Retinal pigment epithelial cell (primary cell): Measurements from ENCODE around the gene MMAB.

Experiments used
- DNase-seq: peaks from one replicate; pipeline ENCODE4 v3.0.0-alpha.2; 2010; ENCODE audit warnings: low read depth
- H3K4me3 ChIP-seq: 2 replicates; pipeline ENCODE4 v1.5.1; 2011; ENCODE audit warnings: mild to moderate bottlenecking, low read length, control low read depth, moderate library complexity
- TF ChIP-seq, protein P1 (sequence below): conservative IDR thresholded peaks from 2 replicates; pipeline ENCODE4 v1.5.1; 2011; ENCODE audit warnings: low read depth, low read length, control low read depth, inconsistent platforms

The MMAB gene

DNA sequence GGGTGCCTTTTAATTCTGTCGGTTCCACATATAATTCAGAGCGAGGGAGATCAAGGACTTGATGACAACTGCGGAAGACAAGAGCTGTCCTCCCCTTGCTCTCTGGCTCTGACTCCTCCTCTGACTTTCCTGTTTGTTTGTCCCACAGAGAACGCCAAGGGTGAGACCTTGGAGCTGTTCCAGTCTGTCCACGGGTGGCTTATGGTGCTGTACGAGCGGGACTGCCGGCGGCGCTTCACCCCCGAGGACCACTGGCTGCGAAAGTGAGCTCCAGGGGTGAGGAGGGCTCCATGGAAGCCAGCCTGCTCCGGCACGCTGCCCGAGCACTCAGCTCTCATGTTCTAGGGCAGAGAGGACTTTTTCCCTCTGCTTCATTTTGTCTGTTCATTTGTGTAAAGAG lies 63.1 kb downstream of the MMAB start:
- DNase-seq = no peak
- TF ChIP-seq, protein P1, sequence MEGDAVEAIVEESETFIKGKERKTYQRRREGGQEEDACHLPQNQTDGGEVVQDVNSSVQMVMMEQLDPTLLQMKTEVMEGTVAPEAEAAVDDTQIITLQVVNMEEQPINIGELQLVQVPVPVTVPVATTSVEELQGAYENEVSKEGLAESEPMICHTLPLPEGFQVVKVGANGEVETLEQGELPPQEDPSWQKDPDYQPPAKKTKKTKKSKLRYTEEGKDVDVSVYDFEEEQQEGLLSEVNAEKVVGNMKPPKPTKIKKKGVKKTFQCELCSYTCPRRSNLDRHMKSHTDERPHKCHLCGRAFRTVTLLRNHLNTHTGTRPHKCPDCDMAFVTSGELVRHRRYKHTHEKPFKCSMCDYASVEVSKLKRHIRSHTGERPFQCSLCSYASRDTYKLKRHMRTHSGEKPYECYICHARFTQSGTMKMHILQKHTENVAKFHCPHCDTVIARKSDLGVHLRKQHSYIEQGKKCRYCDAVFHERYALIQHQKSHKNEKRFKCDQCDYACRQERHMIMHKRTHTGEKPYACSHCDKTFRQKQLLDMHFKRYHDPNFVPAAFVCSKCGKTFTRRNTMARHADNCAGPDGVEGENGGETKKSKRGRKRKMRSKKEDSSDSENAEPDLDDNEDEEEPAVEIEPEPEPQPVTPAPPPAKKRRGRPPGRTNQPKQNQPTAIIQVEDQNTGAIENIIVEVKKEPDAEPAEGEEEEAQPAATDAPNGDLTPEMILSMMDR = no peak
- no peak overlapping the region for H3K4me3 ChIP-seq

DNA sequence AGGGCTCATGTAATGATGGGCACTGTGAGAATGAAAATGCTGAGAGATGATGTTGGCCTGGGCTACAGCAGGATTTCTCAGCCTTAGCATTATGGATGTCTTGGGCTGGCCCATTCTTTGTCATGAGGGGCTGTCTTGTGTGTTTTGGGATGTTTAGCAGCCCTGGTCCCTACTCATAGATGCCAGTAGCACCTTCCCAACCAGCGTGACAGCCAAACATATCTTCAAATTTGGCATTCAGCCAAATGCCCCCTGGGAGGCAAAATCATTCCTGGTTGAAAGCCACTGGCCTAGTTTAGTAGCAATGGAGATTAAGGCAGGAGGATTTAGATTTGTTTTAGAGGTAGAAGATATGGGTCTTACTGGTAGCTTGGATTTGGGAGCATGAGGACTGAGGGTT lies 69.2 kb downstream of the MMAB start:
- TF ChIP-seq, protein P1 = no peak
- DNase-seq = no peak
- H3K4me3 ChIP-seq = no peak overlapping the region
